PC-9 (cell line): ENCODE measurements around the gene NCR3LG1. TPM values are rescaled to one million over a fixed set of nuclear protein-coding genes. Genes with fewer than 3 reads are reported as not detected.
A peak's percentile ranks its signal among the peaks of the same experiment; 100 is the strongest.

Experiments used
- BruUV-seq: library from RNA; stranded (reverse); fragments of 400-500 nt; replicated peaks from 2 replicates; lab custom pipeline; 2021; lab: Mats Ljungman, UMichigan
- CTCF ChIA-PET: fragments of 300-600 bp; sonication (Branson Sonifier 250); formaldehyde crosslinking; loops from one replicate; lab custom pipeline; 2022; ENCODE audit warnings: antibody characterized with exemption; lab: Charles Lee
- POLR2A ChIA-PET: fragments of 300-600 bp; sonication (Branson Sonifier 250); formaldehyde crosslinking; loops from one replicate; lab custom pipeline; 2022; ENCODE audit warnings: antibody characterized with exemption; ENCODE audit not compliant: unreplicated experiment; lab: Charles Lee
- DNase-seq, 2 experiments: peaks; one replicate each; pipeline versions ENCODE4 v3.0.0 to v3.0.0-alpha.2; 2015 to 2022; ENCODE audit warnings: mixed read lengths in 1 of 2
- H2AFZ ChIP-seq: fragments of 200-600 bp; sonication (generic); 2 replicates; pipeline ENCODE4 v1.8.1; 2017; ENCODE audit warnings: antibody characterized with exemption
- H3F3A ChIP-seq: fragments of 200-600 bp; sonication (generic); 2 replicates; pipeline ENCODE4 v1.8.1; 2017; ENCODE audit warnings: antibody characterized with exemption, mild to moderate bottlenecking, low read depth; ENCODE audit not compliant: insufficient read depth
- H3K27ac ChIP-seq: fragments of 200-600 bp; sonication (generic); 2 replicates; pipeline ENCODE4 v1.6.1; 2016; ENCODE audit warnings: mixed run types
- H3K27me3 ChIP-seq: fragments of 200-600 bp; sonication (generic); 2 replicates; pipeline ENCODE4 v1.6.1; 2016; ENCODE audit warnings: low read depth, mixed run types; ENCODE audit not compliant: insufficient read depth
- H3K36me3 ChIP-seq: fragments of 200-600 bp; sonication (generic); 2 replicates; pipeline ENCODE4 v1.6.1; 2016; ENCODE audit warnings: low read depth, mixed run types
- H3K4me1 ChIP-seq: fragments of 200-600 bp; sonication (generic); replicated peaks from 2 replicates; pipeline ENCODE4 v1.6.1; 2016; ENCODE audit warnings: mixed run types; ENCODE audit not compliant: insufficient read depth
- H3K4me2 ChIP-seq: fragments of 200-600 bp; sonication (generic); 2 replicates; pipeline ENCODE4 v1.6.1; 2017; ENCODE audit warnings: mixed run types
- H3K4me3 ChIP-seq: fragments of 200-600 bp; sonication (generic); 2 replicates; pipeline ENCODE4 v1.6.1; 2016; ENCODE audit warnings: mixed run types
- H3K79me2 ChIP-seq: fragments of 200-600 bp; sonication (generic); 2 replicates; pipeline ENCODE4 v1.6.1; 2017; ENCODE audit warnings: low read depth, mixed run types
- H3K9me2 ChIP-seq: fragments of 200-600 bp; sonication (generic); 2 replicates; pipeline ENCODE4 v1.8.1; 2017; ENCODE audit warnings: mild to moderate bottlenecking; ENCODE audit not compliant: insufficient read depth
- H3K9me3 ChIP-seq: fragments of 200-600 bp; sonication (generic); 2 replicates; pipeline ENCODE4 v1.8.1; 2016; ENCODE audit warnings: low read depth; ENCODE audit not compliant: insufficient read depth
- H4K20me1 ChIP-seq: fragments of 200-600 bp; sonication (generic); 2 replicates; pipeline ENCODE4 v1.8.1; 2017; ENCODE audit not compliant: insufficient read depth
- CTCF ChIP-seq: fragments of 200-600 bp; sonication (generic); conservative IDR thresholded peaks from 2 replicates; pipeline ENCODE4 v1.6.1; 2017; ENCODE audit warnings: mixed run types, antibody characterized with exemption, mild to moderate bottlenecking, moderate library complexity
- EZH2 ChIP-seq: fragments of 200-600 bp; sonication (generic); IDR thresholded peaks from 2 replicates; pipeline ENCODE4 v1.8.0; 2017; ENCODE audit warnings: antibody characterized with exemption, low read depth
- intact Hi-C: fragments of 100-400 bp; cut with micrococcal nuclease; formaldehyde crosslinking; loops from one replicate; pipeline ENCODE4 v1.10.0; 2022; ENCODE audit not compliant: unreplicated experiment
- total RNA-seq: library from RNA; stranded (reverse); gene quantifications from 2 replicates; pipeline ENCODE4 v1.2.3, GENCODE V29; 2021

The NCR3LG1 gene
- total RNA-seq, 1 experiment from 2014 or later, result 0.33 TPM

- CTCF ChIA-PET, result no interaction called here
Measured at GRCh38 chr11:17343907-17344306, 7.7 kb upstream of the NCR3LG1 start.

GRCh38 chr11:17347676-17348075, 3.9 kb upstream of the NCR3LG1 start:
- no peaks in the 10 kb centered on the region for H3K9me2 ChIP-seq
- no peaks in the 10 kb centered on the region for H3K79me2 ChIP-seq
- peaks cover 18% of the 10 kb centered on the region for H3F3A ChIP-seq
- no TSS peak for BruUV-seq
- TF ChIP-seq EZH2 (no peak), CTCF (no peak)
- DNase-seq, result no peak
- POLR2A ChIA-PET, result interaction anchor here (0.6 kb wide), 1 partner anchor 17 kb away, joined by 5 read pairs; no protein-coding TSS in a partner anchor
- CTCF ChIA-PET, result interaction anchor here (0.7 kb wide), 1 partner anchor 192 kb away, joined by 20 read pairs; no protein-coding TSS in a partner anchor
- no peak overlapping the region for H3K27ac ChIP-seq
- intact Hi-C loops, result no loop called here
- no peaks in the 10 kb centered on the region for H3K9me3 ChIP-seq
- H2AFZ ChIP-seq, result no peak overlapping the region
- H4K20me1 ChIP-seq, result no peaks in the 10 kb centered on the region
- no peak overlapping the region for H3K4me2 ChIP-seq
- no peaks in the 10 kb centered on the region for H3K36me3 ChIP-seq
- H3K4me1 ChIP-seq, result no peaks in the 10 kb centered on the region
- H3K4me3 ChIP-seq, result no peak overlapping the region
- no peaks in the 10 kb centered on the region for H3K27me3 ChIP-seq

More at GRCh38 chr11:17343907-17344306, 7.7 kb upstream of the NCR3LG1 start:
- TF ChIP-seq EZH2, result no peak
- TF ChIP-seq CTCF, result no peak
- Histone ChIP-seq H3K27ac (no peak overlapping the region), H3K27me3 (no peaks in the 10 kb centered on the region), H2AFZ (no peak overlapping the region), H3K36me3 (no peaks in the 10 kb centered on the region), H3K4me2 (no peak overlapping the region), H3K9me3 (no peaks in the 10 kb centered on the region), H3K79me2 (no peaks in the 10 kb centered on the region), H3K9me2 (no peaks in the 10 kb centered on the region), H3K4me1 (no peaks in the 10 kb centered on the region), H3F3A (no peaks in the 10 kb centered on the region), H3K4me3 (no peak overlapping the region), H4K20me1 (no peaks in the 10 kb centered on the region)
- no peak for DNase-seq
- POLR2A ChIA-PET, result interaction anchor here (0.6 kb wide), 1 partner anchor 175 kb away, joined by 3 read pairs; no protein-coding TSS in a partner anchor
- intact Hi-C loops, result no loop called here
- no TSS peak for BruUV-seq

GRCh38 chr11:17350455-17351171, 987 bp upstream of the NCR3LG1 start:
- CTCF ChIA-PET, result no interaction called here
- TF ChIP-seq CTCF (no peak), EZH2 (no peak)
- DNase-seq, result no peak

More at GRCh38 chr11:17350455-17351171, 987 bp upstream of the NCR3LG1 start:
- no peaks in the 10 kb centered on the region for H3K27me3 ChIP-seq
- H3K4me1 ChIP-seq, result 0 out of 2 replicates have a peak, but pooled peaks cover 4% of the 10 kb centered on the region
- H3K36me3 ChIP-seq, result no peaks in the 10 kb centered on the region
- no peak overlapping the region for H3K27ac ChIP-seq
- no peaks in the 10 kb centered on the region for H3K9me3 ChIP-seq
- H3K79me2 ChIP-seq, result no peaks in the 10 kb centered on the region
- POLR2A ChIA-PET, result no interaction called here
- H3K4me3 ChIP-seq, result no peak overlapping the region
- H3K9me2 ChIP-seq, result no peaks in the 10 kb centered on the region
- H3F3A ChIP-seq, result peaks cover 30% of the 10 kb centered on the region
- no TSS peak for BruUV-seq
- H3K4me2 ChIP-seq, result peak overlapping the region; percentile 84
- no peaks in the 10 kb centered on the region for H4K20me1 ChIP-seq
- intact Hi-C loops, result loop anchor here (5.0 kb wide), 1 partner anchor 118 kb away; no protein-coding TSS in a partner anchor
- no peak overlapping the region for H2AFZ ChIP-seq
